Activated CD8-positive, alpha-beta memory T cell treated with anti-CD3 and anti-CD28 coated beads, Interleukin-2, amount 10 ng/mL, durations not matched to agents 7 days and 5 days (primary cell): Measurements from ENCODE around the gene MIEN1. TPM values are rescaled to one million over a fixed set of nuclear protein-coding genes. Genes with fewer than 3 reads are reported as not detected.
"Not testable (repeated sequence)": the region's sequence is repeated elsewhere in the genome, so short reads cannot be mapped to it uniquely, and the experiment has no call there.

Experiments used
- ATAC-seq: fragments of 150-1000 bp; cut with Tn5 transposase; one replicate; pipeline ENCODE4 v1.10.0; 2021; ENCODE audit warnings: moderate library complexity
- CTCF ChIA-PET: fragments of 350-600 bp; sonication (Branson Sonifier 250); formaldehyde crosslinking; loops from one replicate; lab custom pipeline; 2021; ENCODE audit warnings: antibody characterized with exemption; lab: Charles Lee
- DNase-seq: peaks from one replicate; pipeline ENCODE4 v3.0.0-alpha.2; 2020
- H3K27ac Mint-ChIP-seq: one replicate; pipeline ENCODE4 v1.8.0; 2021; ENCODE audit warnings: mild to moderate bottlenecking, mixed read lengths
- H3K27me3 Mint-ChIP-seq: one replicate; pipeline ENCODE4 v1.8.0; 2021; ENCODE audit warnings: mixed read lengths
- H3K36me3 Mint-ChIP-seq: one replicate; pipeline ENCODE4 v1.8.0; 2021; ENCODE audit warnings: mild to moderate bottlenecking, mixed read lengths
- H3K4me1 Mint-ChIP-seq: one replicate; pipeline ENCODE4 v1.8.0; 2021; ENCODE audit warnings: mixed read lengths
- H3K4me3 Mint-ChIP-seq: one replicate; pipeline ENCODE4 v1.8.0; 2021; ENCODE audit warnings: mild to moderate bottlenecking, moderate library complexity, mixed read lengths
- H3K9me3 Mint-ChIP-seq: one replicate; pipeline ENCODE4 v1.8.0; 2022; ENCODE audit warnings: low read depth, mixed read lengths
- total RNA-seq, 2 experiments: library from RNA; stranded (reverse); gene quantifications; one replicate each; pipeline ENCODE4 v1.2.3, GENCODE V29; 2021

Gene MIEN1
- total RNA-seq, 2 experiments from 2014 or later, result 45.9 to 46.8 TPM

- Mint-ChIP-seq H3K27ac (no peak overlapping the region), H3K36me3 (no peaks in the 10 kb centered on the region), H3K4me3 (no peak overlapping the region), H3K9me3 (no peaks in the 10 kb centered on the region), H3K4me1 (no peaks in the 10 kb centered on the region), H3K27me3 (no peaks in the 10 kb centered on the region)
- CTCF ChIA-PET, result interaction anchor here (0.8 to 2.3 kb wide), 2 partner anchors 62 to 94 kb away, joined by 3 to 6 read pairs; no protein-coding TSS in a partner anchor
- no peak for ATAC-seq
- no peak for DNase-seq
Measured at GRCh38 chr17:39715375-39716072, 14.8 kb downstream of the MIEN1 start.

GRCh38 chr17:39714234-39714633, 16.1 kb downstream of the MIEN1 start:
- CTCF ChIA-PET, result interaction anchor here (0.9 kb wide), 1 partner anchor 15 kb away, joined by 3 read pairs; no protein-coding TSS in a partner anchor
- no peaks in the 10 kb centered on the region for H3K9me3 Mint-ChIP-seq
- H3K4me1 Mint-ChIP-seq, result no peaks in the 10 kb centered on the region
- ATAC-seq (no peak), DNase-seq (no peak)
- H3K36me3 Mint-ChIP-seq, result no peaks in the 10 kb centered on the region
- H3K4me3 Mint-ChIP-seq, result no peak overlapping the region
- no peaks in the 10 kb centered on the region for H3K27me3 Mint-ChIP-seq
- no peak overlapping the region for H3K27ac Mint-ChIP-seq

GRCh38 chr17:39711851-39712250, 18.5 kb downstream of the MIEN1 start:
- no peak for DNase-seq
- CTCF ChIA-PET, result interaction anchor here (1.5 kb wide), 1 partner anchor 19 kb away, joined by 3 read pairs; the partner anchor contains the start of gene MIEN1
- Mint-ChIP-seq H3K4me3 (no peak overlapping the region), H3K36me3 (no peaks in the 10 kb centered on the region), H3K4me1 (peaks cover 8% of the 10 kb centered on the region), H3K9me3 (no peaks in the 10 kb centered on the region), H3K27ac (no peak overlapping the region), H3K27me3 (no peaks in the 10 kb centered on the region)
- no peak for ATAC-seq

GRCh38 chr17:39711071-39711470, 19.3 kb downstream of the MIEN1 start:
- H3K4me3 Mint-ChIP-seq, ATAC-seq, H3K9me3 Mint-ChIP-seq, H3K36me3 Mint-ChIP-seq, H3K27me3 Mint-ChIP-seq, H3K27ac Mint-ChIP-seq, DNase-seq: not testable (repeated sequence)
- CTCF ChIA-PET, result interaction anchor here (0.5 to 1.7 kb wide), 3 partner anchors 10 to 20 kb away, joined by 3 to 4 read pairs (median 3); no protein-coding TSS in a partner anchor
- H3K4me1 Mint-ChIP-seq, result peaks cover 11% of the 10 kb centered on the region

- H3K36me3 Mint-ChIP-seq, result no peaks in the 10 kb centered on the region
- peaks cover 11% of the 10 kb centered on the region for H3K4me1 Mint-ChIP-seq
- H3K4me3 Mint-ChIP-seq, result no peak overlapping the region
- CTCF ChIA-PET, result interaction anchor here (0.5 to 1.7 kb wide), 3 partner anchors 11 to 21 kb away, joined by 3 to 4 read pairs (median 3); no protein-coding TSS in a partner anchor
- no peaks in the 10 kb centered on the region for H3K9me3 Mint-ChIP-seq
- no peaks in the 10 kb centered on the region for H3K27me3 Mint-ChIP-seq
- DNase-seq (no peak), ATAC-seq (no peak)
- no peak overlapping the region for H3K27ac Mint-ChIP-seq
Measured at GRCh38 chr17:39709998-39710964, 20.1 kb downstream of the MIEN1 start.

GRCh38 chr17:39709319-39709997, 20.9 kb downstream of the MIEN1 start:
- no peak overlapping the region for H3K27ac Mint-ChIP-seq
- no peak for ATAC-seq

GRCh38 chr17:39706921-39707337, 23.4 kb downstream of the MIEN1 start:
- Mint-ChIP-seq H3K27me3 (peaks cover 12% of the 10 kb centered on the region), H3K27ac (peak overlapping the region; percentile 53), H3K4me1 (peaks cover 17% of the 10 kb centered on the region), H3K4me3 (no peak overlapping the region), H3K36me3 (no peaks in the 10 kb centered on the region), H3K9me3 (no peaks in the 10 kb centered on the region)
- CTCF ChIA-PET, result interaction anchor here (0.8 to 1.3 kb wide), 2 partner anchors 24 to 84 kb away, joined by 3 read pairs; partner anchors contain the start of gene MIEN1
- DNase-seq, result no peak
- ATAC-seq, result no peak

More at GRCh38 chr17:39709319-39709997, 20.9 kb downstream of the MIEN1 start:
- CTCF ChIA-PET, result interaction anchor here (2.3 kb wide), 1 partner anchor 88 kb away, joined by 6 read pairs; no protein-coding TSS in a partner anchor
- no peak for DNase-seq
- H3K9me3 Mint-ChIP-seq, result no peaks in the 10 kb centered on the region
- peaks cover 11% of the 10 kb centered on the region for H3K4me1 Mint-ChIP-seq
- no peaks in the 10 kb centered on the region for H3K36me3 Mint-ChIP-seq
- no peaks in the 10 kb centered on the region for H3K27me3 Mint-ChIP-seq
- H3K4me3 Mint-ChIP-seq, result no peak overlapping the region

- DNase-seq, result no peak
- CTCF ChIA-PET, result interaction anchor here (0.8 to 1.3 kb wide), 2 partner anchors 24 to 84 kb away, joined by 3 read pairs; partner anchors contain the start of gene MIEN1
Measured at GRCh38 chr17:39706383-39706782, 23.9 kb downstream of the MIEN1 start.

GRCh38 chr17:39705786-39706348, 24.5 kb downstream of the MIEN1 start:
- CTCF ChIA-PET, result interaction anchor here (0.8 to 1.3 kb wide), 2 partner anchors 25 to 83 kb away, joined by 3 read pairs; partner anchors contain the start of gene MIEN1

More at GRCh38 chr17:39706383-39706782, 23.9 kb downstream of the MIEN1 start:
- no peak for ATAC-seq
- Mint-ChIP-seq H3K36me3 (no peaks in the 10 kb centered on the region), H3K4me3 (no peak overlapping the region), H3K9me3 (no peaks in the 10 kb centered on the region), H3K4me1 (peaks cover 17% of the 10 kb centered on the region), H3K27ac (no peak overlapping the region), H3K27me3 (peaks cover 17% of the 10 kb centered on the region)

GRCh38 chr17:39704821-39705551, 25.3 kb downstream of the MIEN1 start:
- DNase-seq, result no peak
- peaks cover 29% of the 10 kb centered on the region for H3K27me3 Mint-ChIP-seq
- no peaks in the 10 kb centered on the region for H3K9me3 Mint-ChIP-seq
- H3K36me3 Mint-ChIP-seq, result no peaks in the 10 kb centered on the region
- ATAC-seq, result no peak
- H3K4me1 Mint-ChIP-seq, result peaks cover 17% of the 10 kb centered on the region
- H3K27ac Mint-ChIP-seq, result no peak overlapping the region
- no peak overlapping the region for H3K4me3 Mint-ChIP-seq
- CTCF ChIA-PET, result no interaction called here

More at GRCh38 chr17:39705786-39706348, 24.5 kb downstream of the MIEN1 start:
- H3K4me1 Mint-ChIP-seq, result peaks cover 17% of the 10 kb centered on the region
- no peaks in the 10 kb centered on the region for H3K9me3 Mint-ChIP-seq
- H3K27ac Mint-ChIP-seq, result no peak overlapping the region
- ATAC-seq (no peak), DNase-seq (no peak)
- H3K27me3 Mint-ChIP-seq, result peaks cover 23% of the 10 kb centered on the region
- H3K36me3 Mint-ChIP-seq, result no peaks in the 10 kb centered on the region
- no peak overlapping the region for H3K4me3 Mint-ChIP-seq

GRCh38 chr17:39703913-39704312, 26.4 kb downstream of the MIEN1 start:
- Mint-ChIP-seq H3K4me3 (no peak overlapping the region), H3K27me3 (peaks cover 39% of the 10 kb centered on the region), H3K4me1 (peaks cover 21% of the 10 kb centered on the region), H3K27ac (no peak overlapping the region), H3K36me3 (no peaks in the 10 kb centered on the region), H3K9me3 (no peaks in the 10 kb centered on the region)
- ATAC-seq (no peak), DNase-seq (no peak)
- CTCF ChIA-PET, result no interaction called here
